Uterus (tissue), 2 donors: ENCODE measurements around the gene SOD2.

Experiments used
- POLR2A ChIP-seq, 2 donors: fragments of 450-650 bp; IDR thresholded peaks; one replicate each; pipeline ENCODE4 v1.6.1; 2016; ENCODE audit warnings: antibody characterized with exemption in 2 of 2, mild to moderate bottlenecking in 1 of 2, moderate library complexity in 1 of 2
- TF ChIP-seq, protein P1 (sequence below), 4 experiments: fragments of 200-600 bp in 2 of 4; fragments of 450-650 bp in 2 of 4; sonication (generic) in 2 of 4; IDR thresholded peaks; one replicate each; pipeline ENCODE4 v1.5.1; 2016 to 2019; ENCODE audit warnings: antibody characterized with exemption in 4 of 4, mild to moderate bottlenecking in 2 of 4, moderate library complexity in 1 of 4

DNA sequence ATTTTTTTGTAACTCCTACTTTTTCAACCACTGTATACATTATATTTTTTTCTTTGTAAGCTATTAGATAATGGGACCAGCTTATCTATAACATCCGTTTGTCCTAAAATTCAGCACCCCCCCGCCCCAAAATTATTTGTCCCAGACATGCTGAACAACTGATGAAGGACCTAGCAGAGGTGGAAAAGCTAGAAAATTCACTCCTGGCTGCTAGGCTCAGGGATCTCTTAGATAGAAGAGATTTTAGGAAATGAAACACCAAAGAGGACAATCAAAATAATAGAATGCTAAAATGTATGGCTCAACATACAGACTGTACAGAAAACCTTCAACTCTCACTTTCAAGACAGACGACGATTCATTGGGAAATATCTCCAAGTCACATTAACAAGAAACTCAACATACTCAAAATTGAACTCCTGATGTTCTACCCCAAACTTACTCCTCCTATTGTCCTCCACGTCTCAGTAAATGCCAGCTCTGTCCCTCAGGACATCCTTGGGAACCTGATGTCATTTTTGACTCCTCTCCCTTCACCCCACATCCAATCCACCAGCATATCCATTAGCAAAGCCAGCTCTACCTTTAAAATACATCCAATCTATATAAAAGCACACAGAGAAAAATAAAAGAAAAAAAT, 4.7 kb downstream of the SOD2 start:
- TF ChIP-seq, protein P1, sequence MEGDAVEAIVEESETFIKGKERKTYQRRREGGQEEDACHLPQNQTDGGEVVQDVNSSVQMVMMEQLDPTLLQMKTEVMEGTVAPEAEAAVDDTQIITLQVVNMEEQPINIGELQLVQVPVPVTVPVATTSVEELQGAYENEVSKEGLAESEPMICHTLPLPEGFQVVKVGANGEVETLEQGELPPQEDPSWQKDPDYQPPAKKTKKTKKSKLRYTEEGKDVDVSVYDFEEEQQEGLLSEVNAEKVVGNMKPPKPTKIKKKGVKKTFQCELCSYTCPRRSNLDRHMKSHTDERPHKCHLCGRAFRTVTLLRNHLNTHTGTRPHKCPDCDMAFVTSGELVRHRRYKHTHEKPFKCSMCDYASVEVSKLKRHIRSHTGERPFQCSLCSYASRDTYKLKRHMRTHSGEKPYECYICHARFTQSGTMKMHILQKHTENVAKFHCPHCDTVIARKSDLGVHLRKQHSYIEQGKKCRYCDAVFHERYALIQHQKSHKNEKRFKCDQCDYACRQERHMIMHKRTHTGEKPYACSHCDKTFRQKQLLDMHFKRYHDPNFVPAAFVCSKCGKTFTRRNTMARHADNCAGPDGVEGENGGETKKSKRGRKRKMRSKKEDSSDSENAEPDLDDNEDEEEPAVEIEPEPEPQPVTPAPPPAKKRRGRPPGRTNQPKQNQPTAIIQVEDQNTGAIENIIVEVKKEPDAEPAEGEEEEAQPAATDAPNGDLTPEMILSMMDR (IDR thresholded peaks at IDR 0.05), result no peak
- no peak for TF ChIP-seq POLR2A (IDR thresholded peaks at IDR 0.05)
